Activated naive CD8-positive, alpha-beta T cell treated with anti-CD3 and anti-CD28 coated beads, Interleukin-2, amount 50 U/mL, for 24 hours (primary cell): ENCODE data around the gene SMIM43.
A peak's percentile ranks its signal among the peaks of the same experiment; 100 is the strongest.
"Not testable (repeated sequence)": the region's sequence is repeated elsewhere in the genome, so short reads cannot be mapped to it uniquely, and the experiment has no call there.

ENCODE experiments used
- ATAC-seq: fragments of 150-1000 bp; cut with Tn5 transposase; one replicate; pipeline ENCODE4 v1.10.0; 2021
- DNase-seq: peaks from one replicate; pipeline ENCODE4 v3.0.0; 2021
- H3K27ac Mint-ChIP-seq: one replicate; pipeline ENCODE4 v1.8.0; 2021; ENCODE audit warnings: mild to moderate bottlenecking, mixed read lengths
- H3K27me3 Mint-ChIP-seq: one replicate; pipeline ENCODE4 v1.8.0; 2021; ENCODE audit warnings: mixed read lengths
- H3K36me3 Mint-ChIP-seq: one replicate; pipeline ENCODE4 v1.8.0; 2021; ENCODE audit warnings: low read depth, mixed read lengths
- H3K4me1 Mint-ChIP-seq: one replicate; pipeline ENCODE4 v1.8.0; 2021; ENCODE audit warnings: mixed read lengths
- H3K4me3 Mint-ChIP-seq: one replicate; pipeline ENCODE4 v1.8.0; 2021; ENCODE audit warnings: mild to moderate bottlenecking, moderate library complexity, mixed read lengths
- H3K9me3 Mint-ChIP-seq: one replicate; pipeline ENCODE4 v1.8.0; 2021; ENCODE audit warnings: mixed read lengths

The SMIM43 gene

DNA sequence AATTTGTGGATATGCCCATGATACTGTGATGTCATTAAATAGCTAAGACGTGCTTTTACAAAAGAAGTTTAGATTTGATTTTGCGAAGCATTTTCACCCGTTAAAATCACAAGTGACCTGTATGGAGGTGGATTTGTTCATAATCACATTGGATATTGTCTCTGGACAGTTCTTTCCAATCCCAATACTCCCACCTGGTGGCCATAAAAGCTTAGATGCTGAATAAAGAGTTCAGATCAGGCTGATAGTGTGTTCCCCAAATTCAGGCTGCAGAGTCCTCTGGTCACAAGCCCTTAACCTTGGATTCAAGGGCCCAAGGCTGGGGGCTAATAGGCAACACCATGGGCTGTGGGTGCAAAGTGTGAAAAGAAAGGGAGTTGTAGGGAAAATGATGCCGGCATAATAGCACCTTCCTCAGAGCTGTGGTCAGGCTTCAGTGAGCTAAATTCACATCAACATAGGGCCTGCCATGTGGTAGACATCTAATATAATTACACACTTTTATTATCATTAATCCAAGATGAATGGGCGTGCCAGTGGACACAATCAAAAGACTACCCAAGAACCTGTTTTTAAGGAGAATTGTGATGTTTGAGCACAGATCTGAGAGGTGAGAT lies 28.1 kb downstream of the SMIM43 start:
- H3K9me3 Mint-ChIP-seq = no peaks in the 10 kb centered on the region
- peaks cover 12% of the 10 kb centered on the region for H3K27me3 Mint-ChIP-seq
- no peak overlapping the region for H3K27ac Mint-ChIP-seq
- no peak overlapping the region for H3K4me3 Mint-ChIP-seq
- no peaks in the 10 kb centered on the region for H3K36me3 Mint-ChIP-seq
- DNase-seq (peak; percentile 14), ATAC-seq (no peak)
- H3K4me1 Mint-ChIP-seq = no peaks in the 10 kb centered on the region

- H3K4me1 Mint-ChIP-seq = no peaks in the 10 kb centered on the region
- no peaks in the 10 kb centered on the region for H3K9me3 Mint-ChIP-seq
- no peaks in the 10 kb centered on the region for H3K36me3 Mint-ChIP-seq
- H3K4me3 Mint-ChIP-seq = no peak overlapping the region
- H3K27ac Mint-ChIP-seq = no peak overlapping the region
- no peak for DNase-seq
- no peak for ATAC-seq
- H3K27me3 Mint-ChIP-seq = peaks cover 12% of the 10 kb centered on the region
Observed at GRCh38 chr4:121734571-121734970, 30.4 kb downstream of the SMIM43 start.

DNA sequence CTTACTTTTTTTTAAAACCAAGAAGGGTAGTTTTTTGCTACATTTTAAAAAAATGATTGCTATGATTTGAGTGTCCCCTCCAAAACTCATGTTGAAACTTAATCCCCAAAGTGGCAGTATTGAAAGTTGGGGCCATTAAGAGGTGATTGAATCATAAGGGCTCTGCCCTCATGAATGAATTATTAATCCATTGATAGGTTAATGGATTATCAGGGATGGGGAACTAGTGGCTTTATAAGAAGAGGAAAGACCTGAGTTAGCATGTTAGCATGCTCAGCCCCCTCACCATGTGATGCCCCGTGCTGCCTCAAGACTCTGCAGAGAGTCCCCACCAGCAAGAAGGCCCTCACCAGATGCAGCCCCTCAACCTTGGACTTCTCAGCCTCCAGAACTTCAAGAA lies 31.0 kb downstream of the SMIM43 start:
- no peak for DNase-seq
- H3K36me3 Mint-ChIP-seq = no peaks in the 10 kb centered on the region
- H3K4me1 Mint-ChIP-seq = peaks cover 1% of the 10 kb centered on the region
- H3K9me3 Mint-ChIP-seq = no peaks in the 10 kb centered on the region
- no peak overlapping the region for H3K27ac Mint-ChIP-seq
- H3K4me3 Mint-ChIP-seq = no peak overlapping the region
- peaks cover 12% of the 10 kb centered on the region for H3K27me3 Mint-ChIP-seq
- no peak for ATAC-seq

- ATAC-seq, H3K4me1 Mint-ChIP-seq, DNase-seq, H3K27ac Mint-ChIP-seq, H3K36me3 Mint-ChIP-seq, H3K9me3 Mint-ChIP-seq, H3K4me3 Mint-ChIP-seq, H3K27me3 Mint-ChIP-seq: not testable (repeated sequence)
Observed at GRCh38 chr4:121729753-121730152, 35.2 kb downstream of the SMIM43 start.

GRCh38 chr4:121728798-121729226 lies 36.2 kb downstream of the SMIM43 start:
- DNase-seq (no peak), ATAC-seq (peak; percentile 65)
- Mint-ChIP-seq H3K4me1 (peaks cover 6% of the 10 kb centered on the region), H3K9me3 (no peaks in the 10 kb centered on the region), H3K4me3 (no peak overlapping the region), H3K27ac (no peak overlapping the region), H3K27me3 (peaks cover 3% of the 10 kb centered on the region), H3K36me3 (no peaks in the 10 kb centered on the region)

GRCh38 chr4:121728066-121728465 lies 36.9 kb downstream of the SMIM43 start:
- peaks cover 6% of the 10 kb centered on the region for H3K4me1 Mint-ChIP-seq
- no peak overlapping the region for H3K4me3 Mint-ChIP-seq
- DNase-seq (no peak), ATAC-seq (no peak)
- H3K27ac Mint-ChIP-seq = no peak overlapping the region
- peaks cover 3% of the 10 kb centered on the region for H3K27me3 Mint-ChIP-seq
- no peaks in the 10 kb centered on the region for H3K9me3 Mint-ChIP-seq
- H3K36me3 Mint-ChIP-seq = no peaks in the 10 kb centered on the region

DNA sequence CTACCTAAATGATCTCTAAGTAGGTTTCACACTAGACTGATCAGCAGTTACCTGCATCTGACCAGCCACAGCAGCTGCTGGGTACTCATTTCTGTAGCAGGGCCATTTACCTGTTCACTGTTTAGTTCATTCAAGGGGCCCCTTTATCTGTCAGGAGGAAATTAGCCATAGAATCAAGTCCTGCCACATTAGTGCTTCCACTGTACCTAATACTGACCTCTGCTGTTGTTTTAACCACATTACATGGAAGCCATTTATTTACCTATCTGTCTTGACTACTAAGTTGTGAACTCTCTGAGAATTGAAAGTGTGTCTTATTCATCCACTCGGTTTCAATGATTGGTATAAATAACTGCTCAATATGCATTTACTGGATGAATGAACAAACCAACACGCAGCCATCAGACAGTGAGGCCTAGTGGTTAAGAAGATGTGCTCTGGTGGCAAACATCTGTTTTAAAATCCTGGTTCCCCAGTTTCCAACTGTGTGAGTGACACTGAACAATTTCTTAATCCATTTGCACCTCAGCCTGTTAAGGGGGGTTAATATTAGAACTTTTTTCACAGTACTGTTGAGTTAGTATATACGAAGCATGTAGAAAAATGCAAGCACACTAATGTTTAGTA lies 38.2 kb downstream of the SMIM43 start:
- ATAC-seq (peak; percentile 82), DNase-seq (no peak)
- no peak overlapping the region for H3K4me3 Mint-ChIP-seq
- H3K27ac Mint-ChIP-seq = no peak overlapping the region
- H3K9me3 Mint-ChIP-seq = no peaks in the 10 kb centered on the region
- peaks cover 6% of the 10 kb centered on the region for H3K4me1 Mint-ChIP-seq
- H3K27me3 Mint-ChIP-seq = peaks cover 3% of the 10 kb centered on the region
- H3K36me3 Mint-ChIP-seq = no peaks in the 10 kb centered on the region

GRCh38 chr4:121724671-121725070 lies 40.3 kb downstream of the SMIM43 start:
- Mint-ChIP-seq H3K9me3 (no peaks in the 10 kb centered on the region), H3K4me3 (no peak overlapping the region), H3K27me3 (peaks cover 3% of the 10 kb centered on the region), H3K4me1 (peaks cover 6% of the 10 kb centered on the region), H3K27ac (no peak overlapping the region), H3K36me3 (no peaks in the 10 kb centered on the region)
- ATAC-seq (no peak), DNase-seq (no peak)

GRCh38 chr4:121721700-121722099 lies 43.3 kb downstream of the SMIM43 start:
- DNase-seq = no peak
- no peak overlapping the region for H3K4me3 Mint-ChIP-seq
- H3K27ac Mint-ChIP-seq = no peak overlapping the region
- peaks cover 10% of the 10 kb centered on the region for H3K27me3 Mint-ChIP-seq
- no peaks in the 10 kb centered on the region for H3K9me3 Mint-ChIP-seq
- H3K36me3 Mint-ChIP-seq = no peaks in the 10 kb centered on the region
- H3K4me1 Mint-ChIP-seq = peaks cover 1% of the 10 kb centered on the region
- no peak for ATAC-seq

DNA sequence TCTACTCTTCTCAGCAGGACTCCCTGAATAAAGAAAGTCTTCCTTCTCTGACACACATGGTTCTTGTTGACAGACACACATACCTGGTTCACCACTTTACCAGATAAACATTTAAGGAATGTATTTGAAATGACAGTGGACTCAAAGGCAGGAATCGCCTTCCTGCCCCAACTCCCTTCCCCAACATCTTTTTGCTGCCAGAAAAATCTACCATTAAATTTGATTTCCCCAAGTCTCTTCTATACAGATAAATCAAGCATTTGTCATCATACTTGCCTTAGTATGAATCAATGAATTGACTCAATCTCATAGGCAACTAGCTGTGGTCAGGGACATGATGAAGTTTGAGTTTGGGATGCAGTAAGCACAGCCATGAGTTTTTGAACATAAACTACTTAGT lies 44.9 kb downstream of the SMIM43 start:
- no peaks in the 10 kb centered on the region for H3K36me3 Mint-ChIP-seq
- H3K4me3 Mint-ChIP-seq = no peak overlapping the region
- no peaks in the 10 kb centered on the region for H3K4me1 Mint-ChIP-seq
- no peaks in the 10 kb centered on the region for H3K9me3 Mint-ChIP-seq
- DNase-seq (no peak), ATAC-seq (no peak)
- peaks cover 15% of the 10 kb centered on the region for H3K27me3 Mint-ChIP-seq
- no peak overlapping the region for H3K27ac Mint-ChIP-seq

DNA sequence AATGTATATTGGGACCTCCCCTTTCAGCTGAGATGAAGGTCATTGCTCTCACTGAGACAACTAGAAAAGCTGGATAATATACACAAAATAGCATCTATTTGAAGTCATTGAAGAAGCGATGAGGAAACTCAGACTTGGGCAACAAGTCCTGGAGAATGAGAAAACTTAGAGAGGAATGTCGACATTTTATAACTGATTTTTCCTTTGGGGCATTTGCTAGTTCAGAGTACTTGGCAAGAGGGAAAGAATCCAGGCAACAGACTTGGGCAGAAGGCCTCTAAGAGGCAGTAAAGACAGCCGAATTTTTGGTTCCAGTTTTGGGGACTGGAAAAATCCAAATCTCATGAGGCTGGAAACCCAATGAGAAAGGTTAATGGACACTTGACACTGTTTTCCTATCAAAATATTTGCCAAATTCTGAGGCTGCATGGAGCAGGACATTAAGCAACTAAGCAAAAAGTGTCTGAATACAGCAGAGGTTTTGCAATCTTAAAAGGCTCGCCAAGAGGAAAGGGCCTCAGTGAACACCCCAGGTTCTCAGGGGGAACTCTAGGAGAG lies 47.2 kb downstream of the SMIM43 start:
- Mint-ChIP-seq H3K4me1 (no peaks in the 10 kb centered on the region), H3K27ac (no peak overlapping the region), H3K27me3 (peaks cover 25% of the 10 kb centered on the region), H3K4me3 (no peak overlapping the region), H3K36me3 (no peaks in the 10 kb centered on the region), H3K9me3 (no peaks in the 10 kb centered on the region)
- DNase-seq (no peak), ATAC-seq (no peak)

DNA sequence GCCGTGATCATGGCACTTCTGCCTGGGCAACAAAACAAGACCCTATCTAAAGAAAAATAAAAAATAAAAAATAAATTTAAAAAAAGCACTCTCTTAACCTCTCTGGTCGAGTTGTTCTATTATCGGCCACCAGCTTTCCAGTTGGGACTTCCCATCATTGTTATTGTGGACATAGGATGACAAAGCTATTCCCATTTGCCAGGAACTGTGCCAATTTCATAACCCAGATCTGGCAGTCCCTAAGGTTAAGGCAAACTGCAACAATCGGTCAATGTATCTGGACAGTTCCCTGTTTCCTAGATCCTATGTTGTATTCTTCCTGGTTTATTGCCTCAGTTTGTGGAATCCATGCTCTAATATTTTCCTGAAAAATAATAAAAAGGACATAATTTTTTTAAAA lies 50.4 kb downstream of the SMIM43 start:
- no peak for DNase-seq
- H3K27ac Mint-ChIP-seq = no peak overlapping the region
- ATAC-seq = no peak
- peaks cover 20% of the 10 kb centered on the region for H3K4me1 Mint-ChIP-seq
- peaks cover 49% of the 10 kb centered on the region for H3K27me3 Mint-ChIP-seq
- H3K4me3 Mint-ChIP-seq = no peak overlapping the region
- no peaks in the 10 kb centered on the region for H3K9me3 Mint-ChIP-seq
- no peaks in the 10 kb centered on the region for H3K36me3 Mint-ChIP-seq

- H3K4me1 Mint-ChIP-seq = peaks cover 33% of the 10 kb centered on the region
- H3K27ac Mint-ChIP-seq = no peak overlapping the region
- ATAC-seq (no peak), DNase-seq (no peak)
- H3K27me3 Mint-ChIP-seq = peaks cover 61% of the 10 kb centered on the region
- no peak overlapping the region for H3K4me3 Mint-ChIP-seq
- no peaks in the 10 kb centered on the region for H3K9me3 Mint-ChIP-seq
- no peaks in the 10 kb centered on the region for H3K36me3 Mint-ChIP-seq
Observed at GRCh38 chr4:121712783-121713182, 52.2 kb downstream of the SMIM43 start.

- Mint-ChIP-seq H3K4me1 (peaks cover 40% of the 10 kb centered on the region), H3K4me3 (no peak overlapping the region), H3K27ac (no peak overlapping the region), H3K36me3 (no peaks in the 10 kb centered on the region), H3K9me3 (no peaks in the 10 kb centered on the region), H3K27me3 (peaks cover 60% of the 10 kb centered on the region)
- ATAC-seq (no peak), DNase-seq (no peak)
Observed at GRCh38 chr4:121712001-121712651, 52.8 kb downstream of the SMIM43 start.
